Vagina (tissue), 2 donors: ENCODE results near the gene HPX. TPM values are rescaled to one million over a fixed set of nuclear protein-coding genes. Genes with fewer than 3 reads are reported as not detected.

Source experiments
- DNase-seq, 2 donors: peaks; one replicate each; pipeline ENCODE4 v3.0.0-alpha.2; 2017; ENCODE audit errors: extremely low spot score in 2 of 2
- H3K27ac ChIP-seq: fragments of 200-600 bp; sonication (generic); one replicate; pipeline ENCODE4 v1.5.1; 2019
- H3K27me3 ChIP-seq: fragments of 200-600 bp; sonication (generic); one replicate; pipeline ENCODE4 v1.5.1; 2019
- H3K36me3 ChIP-seq, 2 donors: fragments of 200-600 bp; sonication (generic); one replicate each; pipeline ENCODE4 v1.5.1; 2017 to 2019
- H3K4me1 ChIP-seq: fragments of 200-600 bp; sonication (generic); one replicate; pipeline ENCODE4 v1.5.1; 2019
- H3K4me3 ChIP-seq, 2 donors: fragments of 200-600 bp; sonication (generic); 1 replicate in 1 of 2; 2 replicates in 1 of 2; pipeline ENCODE4 v1.5.1; 2016 to 2019
- H3K9me3 ChIP-seq: fragments of 200-600 bp; sonication (generic); one replicate; pipeline ENCODE4 v1.5.1; 2019
- CTCF ChIP-seq, 3 experiments: fragments of 450-650 bp in 2 of 3; fragments of 200-600 bp in 1 of 3; sonication (generic) in 1 of 3; IDR thresholded peaks; one replicate each; pipeline ENCODE4 v1.5.1; 2017 to 2019; ENCODE audit warnings: antibody characterized with exemption in 3 of 3, mild to moderate bottlenecking in 2 of 3, moderate library complexity in 2 of 3
- POLR2A ChIP-seq, 2 donors: fragments of 450-650 bp; IDR thresholded peaks; one replicate each; pipeline ENCODE4 v1.6.1; 2017; ENCODE audit warnings: antibody characterized with exemption in 2 of 2, mild to moderate bottlenecking in 2 of 2, moderate library complexity in 2 of 2
- POLR2AphosphoS5 ChIP-seq, 2 donors: sonication (generic); formaldehyde crosslinking; IDR thresholded peaks; one replicate each; pipeline ENCODE4 v1.9.0; 2017; ENCODE audit warnings: antibody characterized with exemption in 2 of 2, mild to moderate bottlenecking in 2 of 2, low read depth in 1 of 2; ENCODE audit not compliant: insufficient read depth in 1 of 2
- intact Hi-C: fragments of 100-400 bp; cut with DNase I; formaldehyde crosslinking; loops from one replicate; pipeline ENCODE4 v1.15.1; 2023
- total RNA-seq: library from RNA; depleted of rRNA; stranded (reverse); fragments of >200 nt; gene quantifications from one replicate; pipeline ENCODE4 v1.2.3, GENCODE V29; 2016

The HPX gene
- total RNA-seq, 1 donor from 2014 or later: 0.98 TPM

GRCh38 chr11:6481012-6481923, 40.5 kb upstream of the HPX start, which contains the start of the genes ARFIP2 and TIMM10B:
Gene ARFIP2, minus strand, starts transcription at chr11:6481331. Its CDS starts 910 bp downstream, at chr11:6480421.
Gene TIMM10B, plus strand, starts transcription at chr11:6481501. Its CDS starts 16 bp downstream, at chr11:6481517.
- Histone ChIP-seq H3K9me3 (no peaks in the 10 kb centered on the region), H3K4me3 (peak within 1 kb of the TSS; percentile 66 to 70), H3K4me1 (peaks cover 37% of the 10 kb centered on the region), H3K27ac (peak within 1 kb of the TSS; percentile 95), H3K36me3 (peaks cover 0 to 49% of the 10 kb centered on the region in 2 donors), H3K27me3 (no peaks in the 10 kb centered on the region)
- peak in 1 of 2 donors; percentile 98 for DNase-seq
- intact Hi-C loops: no loop called here
- TF ChIP-seq POLR2AphosphoS5 (IDR thresholded peaks at IDR 0.05; ENCODE audit: insufficient read depth in 1 of 2, low read depth in 1 of 2) (peak; percentile 98 to 99), CTCF (IDR thresholded peaks at IDR 0.05) (no peak), POLR2A (IDR thresholded peaks at IDR 0.05) (peak; percentile 37 to 69)

- H3K36me3 ChIP-seq: peaks cover 0 to 49% of the 10 kb centered on the region in 2 donors
- intact Hi-C loops: no loop called here
- TF ChIP-seq CTCF (IDR thresholded peaks at IDR 0.05): no peak
- no peak for TF ChIP-seq POLR2AphosphoS5 (IDR thresholded peaks at IDR 0.05; ENCODE audit: insufficient read depth in 1 of 2, low read depth in 1 of 2)
- no peak for TF ChIP-seq POLR2A (IDR thresholded peaks at IDR 0.05)
These were observed 39.6 kb upstream of the HPX start for GRCh38 chr11:6480299-6480914.

GRCh38 chr11:6476571-6476970, 35.8 kb upstream of the HPX start:
- Histone ChIP-seq H3K36me3 (peaks cover 0 to 23% of the 10 kb centered on the region in 2 donors), H3K9me3 (no peaks in the 10 kb centered on the region), H3K4me1 (peaks cover 42% of the 10 kb centered on the region), H3K4me3 (no peak overlapping the region), H3K27ac (no peak overlapping the region), H3K27me3 (no peaks in the 10 kb centered on the region)
- no peak for TF ChIP-seq CTCF (IDR thresholded peaks at IDR 0.05)
- no peak for TF ChIP-seq POLR2A (IDR thresholded peaks at IDR 0.05)
- TF ChIP-seq POLR2AphosphoS5 (IDR thresholded peaks at IDR 0.05; ENCODE audit: insufficient read depth in 1 of 2, low read depth in 1 of 2): no peak
- no peak for DNase-seq
- intact Hi-C loops: no loop called here

More at GRCh38 chr11:6480299-6480914, 39.6 kb upstream of the HPX start:
- no peak for DNase-seq
- Histone ChIP-seq H3K4me1 (peaks cover 37% of the 10 kb centered on the region), H3K27ac (peak overlapping the region; percentile 95), H3K9me3 (no peaks in the 10 kb centered on the region), H3K4me3 (peak overlapping the region; percentile 66 to 70), H3K27me3 (no peaks in the 10 kb centered on the region)

- Histone ChIP-seq H3K4me3 (no peak overlapping the region), H3K27ac (no peak overlapping the region), H3K9me3 (no peaks in the 10 kb centered on the region), H3K27me3 (no peaks in the 10 kb centered on the region), H3K4me1 (peaks cover 42% of the 10 kb centered on the region), H3K36me3 (peaks cover 0 to 23% of the 10 kb centered on the region in 2 donors)
- TF ChIP-seq CTCF (IDR thresholded peaks at IDR 0.05) (no peak), POLR2A (IDR thresholded peaks at IDR 0.05) (no peak), POLR2AphosphoS5 (IDR thresholded peaks at IDR 0.05; ENCODE audit: insufficient read depth in 1 of 2, low read depth in 1 of 2) (no peak)
- DNase-seq: no peak
- intact Hi-C loops: no loop called here
These were observed 35.1 kb upstream of the HPX start for GRCh38 chr11:6475936-6476335.
